Stimulated activated CD8-positive, alpha-beta memory T cell treated with anti-CD3 and anti-CD28 coated beads, Interleukin-4, amount 100 ng/mL, for 1 hour (primary cell): ENCODE data around the gene CHRFAM7A.
"Not testable (repeated sequence)": the region's sequence is repeated elsewhere in the genome, so short reads cannot be mapped to it uniquely, and the experiment has no call there.

Source experiments
- DNase-seq, 2 donors: peaks; one replicate each; pipeline ENCODE4 v3.0.0-alpha.2; 2020; ENCODE audit warnings: low read depth in 2 of 2, low spot score in 1 of 2

CHRFAM7A gene

DNA sequence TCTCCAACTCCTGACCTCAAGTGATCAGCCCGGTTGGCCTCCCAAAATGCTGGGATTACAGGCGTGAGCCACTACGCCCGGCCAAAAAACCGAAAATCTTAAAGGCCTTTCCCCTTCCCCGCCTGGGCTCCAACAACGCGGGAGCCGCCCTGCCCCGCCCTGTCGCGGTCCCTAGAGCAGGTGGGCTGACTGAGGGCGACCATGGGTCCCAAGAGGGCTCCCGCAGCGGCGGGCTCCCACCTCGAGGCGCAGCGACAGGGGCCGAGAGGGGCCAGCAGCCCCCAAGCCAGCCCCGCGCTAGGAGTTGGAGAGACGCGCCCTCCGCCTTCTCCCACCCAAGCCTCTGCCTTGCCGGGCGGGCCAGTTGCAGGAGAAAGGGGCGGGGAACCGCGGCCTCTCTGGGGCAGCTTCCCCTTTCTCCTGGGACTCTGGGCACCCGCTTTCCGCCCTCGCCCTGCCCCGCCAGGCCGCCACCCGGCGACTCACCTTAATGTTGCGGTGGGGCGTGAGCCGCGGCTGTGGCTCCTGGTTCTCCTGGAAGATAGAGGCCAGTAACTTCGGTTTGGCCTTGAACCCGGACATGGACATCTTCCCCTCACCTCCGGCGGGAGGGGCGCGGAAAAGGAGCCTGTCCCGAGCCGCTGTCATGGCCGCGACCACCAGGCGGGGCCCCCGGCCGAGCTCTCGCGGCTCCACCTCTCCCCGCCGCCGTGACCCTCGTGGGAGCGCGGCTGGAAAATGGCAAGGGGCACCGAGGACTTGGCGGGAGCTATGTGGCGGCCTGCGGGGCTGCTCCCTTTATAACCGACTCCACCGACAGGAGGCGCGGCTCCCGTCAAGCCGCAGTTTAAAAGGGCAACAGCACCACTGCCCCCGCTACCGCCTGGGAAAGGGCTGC lies at the start of gene CHRFAM7A:
TSS of gene CHRFAM7A (minus strand) at position 775 of the 898 bp plus-strand sequence. CDS start 10,189 bp downstream, outside the sequence.
- DNase-seq, result not testable (repeated sequence)

GRCh38 chr15:30438348-30438747 lies 45.0 kb upstream of the CHRFAM7A start:
- DNase-seq, result not testable (repeated sequence)

GRCh38 chr15:30435878-30436277 lies 42.5 kb upstream of the CHRFAM7A start:
- DNase-seq, result not testable (repeated sequence)

GRCh38 chr15:30420723-30421122 lies 27.4 kb upstream of the CHRFAM7A start:
- DNase-seq, result not testable (repeated sequence)

GRCh38 chr15:30414160-30414559 lies 20.8 kb upstream of the CHRFAM7A start, which contains the start of gene GOLGA8R:
GOLGA8R (minus strand) TSS chr15:30414260; CDS start chr15:30414162, 98 bp downstream.
- DNase-seq, result not testable (repeated sequence)

DNA sequence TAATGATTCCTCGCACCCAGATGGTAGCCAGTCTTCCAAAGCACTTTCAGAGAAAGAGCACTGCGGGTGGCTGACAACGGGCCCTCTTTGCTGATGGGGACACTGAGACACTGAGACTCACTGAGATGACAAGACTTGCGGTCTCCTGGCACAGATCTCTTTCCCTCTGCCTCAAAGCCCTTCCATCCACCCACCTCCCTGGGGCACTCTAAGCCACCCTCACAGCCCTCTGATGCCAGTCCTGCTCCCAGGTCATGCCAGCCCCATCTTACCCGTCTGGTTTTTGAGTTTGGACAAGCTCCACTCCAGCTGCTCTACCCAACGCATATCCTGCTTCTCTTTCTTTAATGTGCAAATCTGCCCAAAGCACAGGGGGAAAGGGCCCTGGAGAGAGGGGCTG lies 14.3 kb upstream of the CHRFAM7A start:
- not testable (repeated sequence) for DNase-seq

DNA sequence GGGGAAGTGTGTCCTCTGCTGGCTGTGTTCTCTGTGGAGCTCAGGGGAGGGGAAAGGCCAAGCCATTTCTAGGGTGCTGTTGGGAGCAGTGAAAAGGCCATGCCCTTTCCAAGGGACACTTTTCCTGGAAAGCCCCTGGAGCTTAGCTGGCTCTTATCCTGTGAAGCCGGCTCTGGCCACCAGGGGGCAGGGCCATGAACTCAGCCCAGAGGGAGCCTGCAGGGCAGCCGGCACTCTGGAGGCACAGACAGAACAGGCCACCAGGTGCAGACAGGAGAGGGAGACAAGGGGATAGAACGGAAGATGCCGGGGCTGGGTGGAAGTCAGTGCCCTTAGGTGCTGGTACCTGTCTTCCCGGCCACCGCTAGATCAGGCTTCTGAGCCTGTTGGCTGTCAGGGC lies 5.6 kb upstream of the CHRFAM7A start:
- peak; percentile 34 to 35 for DNase-seq

DNA sequence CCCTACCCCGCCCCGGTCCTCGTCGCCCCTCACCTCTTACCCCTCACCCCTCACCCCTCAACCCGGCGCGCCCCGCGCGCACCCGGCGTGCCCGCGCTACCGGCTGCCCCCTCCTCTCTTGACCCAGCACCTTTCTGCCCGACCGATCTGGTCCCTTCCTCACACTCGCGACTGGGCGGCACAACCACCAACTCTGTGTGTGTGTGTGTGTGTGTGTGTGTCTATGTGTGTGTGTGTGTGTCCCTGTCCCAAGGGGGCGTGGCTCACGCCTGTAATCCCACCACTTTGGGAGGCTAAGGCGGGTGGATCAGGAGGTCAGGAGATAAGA lies 288 bp upstream of the CHRFAM7A start:
- not testable (repeated sequence) for DNase-seq

DNA sequence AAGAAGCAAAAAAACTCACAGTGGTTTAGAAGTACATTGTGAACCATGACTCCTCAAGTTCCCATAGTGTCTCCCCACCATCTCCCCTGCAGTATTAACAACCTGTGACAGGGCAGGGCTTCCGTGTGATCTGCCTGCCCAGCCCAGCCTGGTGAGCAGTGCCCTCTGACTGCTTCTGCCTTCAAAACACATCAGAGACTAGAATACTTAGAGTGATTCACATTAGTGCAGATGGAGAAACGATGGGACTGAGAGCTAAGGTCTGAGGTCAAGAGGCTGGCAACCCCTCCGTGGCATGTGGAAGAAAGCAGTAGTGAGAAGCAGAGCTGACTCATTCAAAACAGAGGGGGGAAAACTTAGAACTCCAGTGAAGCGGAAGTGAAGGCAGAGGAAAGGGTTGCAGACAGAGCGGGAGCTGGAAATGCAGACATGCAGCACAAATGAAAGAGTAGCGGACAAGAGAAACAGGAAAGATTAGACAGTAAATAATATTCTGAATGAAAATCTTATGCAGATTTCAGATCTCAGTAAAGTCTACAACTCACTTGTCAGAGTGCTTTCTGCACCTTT lies 6.9 kb downstream of the CHRFAM7A start:
- DNase-seq, result not testable (repeated sequence)

DNA sequence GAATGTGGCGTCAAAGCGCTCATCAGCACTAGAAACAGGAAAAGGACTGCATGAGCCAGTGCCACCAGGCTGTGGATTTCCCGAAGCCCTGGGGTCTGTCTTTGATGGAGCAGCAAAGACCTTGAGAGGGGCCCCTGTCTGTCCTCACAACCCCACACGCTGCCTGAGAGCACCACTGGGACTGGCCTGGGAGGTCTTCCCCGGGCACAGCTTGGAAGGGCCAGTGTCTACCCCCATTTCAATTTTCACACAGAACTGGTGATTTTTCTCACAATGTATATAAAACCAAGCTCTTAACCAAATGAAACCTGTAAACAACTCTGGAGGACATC lies 16.3 kb downstream of the CHRFAM7A start:
- not testable (repeated sequence) for DNase-seq

- not testable (repeated sequence) for DNase-seq
Measured at GRCh38 chr15:30376375-30377081, 16.8 kb downstream of the CHRFAM7A start.

DNA sequence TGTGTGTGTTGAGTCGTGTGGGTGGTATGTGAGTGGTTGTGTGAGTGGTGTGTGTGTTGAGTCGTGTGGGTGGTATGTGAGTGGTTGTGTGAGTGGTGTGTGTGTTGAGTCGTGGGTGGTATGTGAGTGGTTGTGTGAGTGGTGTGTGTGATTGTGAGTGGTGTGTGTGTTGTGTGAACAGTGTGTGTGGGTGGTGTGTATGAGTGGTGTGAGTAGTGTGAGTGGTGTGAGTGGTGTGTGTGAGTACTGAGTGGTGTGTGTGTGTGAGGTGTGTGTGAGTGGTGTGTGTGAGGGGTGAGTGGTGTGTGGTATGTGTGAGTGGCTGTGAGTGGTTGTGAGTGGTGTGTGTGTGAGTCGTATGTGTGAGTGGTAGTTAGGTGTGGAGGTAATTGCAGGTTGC lies 17.5 kb downstream of the CHRFAM7A start:
- not testable (repeated sequence) for DNase-seq

GRCh38 chr15:30374862-30375261 lies 18.5 kb downstream of the CHRFAM7A start:
- DNase-seq, result not testable (repeated sequence)

DNA sequence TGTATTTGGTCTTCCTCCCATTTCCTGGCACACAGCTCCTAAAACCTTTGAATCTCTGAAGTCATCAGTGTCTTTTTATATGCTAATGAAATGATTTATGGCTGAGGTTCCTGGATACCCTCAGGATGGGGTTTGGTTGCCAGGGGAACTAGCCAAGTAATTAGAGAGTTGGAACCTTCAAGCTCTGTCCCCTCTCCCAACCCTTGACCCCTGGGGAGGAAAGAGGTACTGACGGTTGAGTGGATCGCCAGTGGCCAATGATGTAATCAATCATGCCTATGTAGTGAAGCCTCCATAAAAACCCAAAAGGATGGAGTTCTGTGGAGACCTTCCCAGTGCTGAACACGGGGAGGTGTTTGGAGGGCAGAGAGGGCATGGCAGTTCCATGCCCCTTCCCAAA lies 25.1 kb downstream of the CHRFAM7A start:
- not testable (repeated sequence) for DNase-seq

DNA sequence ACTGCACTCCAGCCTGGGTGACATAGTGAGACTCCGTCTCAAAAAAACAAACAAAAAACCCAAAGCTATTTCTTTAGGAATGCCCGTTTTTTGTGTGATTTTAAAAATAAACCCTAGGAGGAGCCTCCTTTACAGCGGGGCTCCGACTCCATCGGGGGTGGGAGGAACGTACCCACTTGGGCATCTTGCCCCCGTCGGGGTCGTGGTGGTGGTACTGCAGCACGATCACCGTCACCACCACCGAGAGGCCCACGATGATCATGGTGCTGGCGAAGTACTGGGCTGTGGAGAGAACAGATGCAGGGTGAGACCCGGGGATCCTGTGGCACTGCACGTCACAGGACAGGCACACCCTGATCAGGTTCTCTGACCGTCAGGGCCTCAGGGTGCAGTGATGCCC lies 26.1 kb downstream of the CHRFAM7A start:
- not testable (repeated sequence) for DNase-seq

GRCh38 chr15:30361404-30361803 lies 31.9 kb downstream of the CHRFAM7A start:
- DNase-seq, result not testable (repeated sequence)

DNA sequence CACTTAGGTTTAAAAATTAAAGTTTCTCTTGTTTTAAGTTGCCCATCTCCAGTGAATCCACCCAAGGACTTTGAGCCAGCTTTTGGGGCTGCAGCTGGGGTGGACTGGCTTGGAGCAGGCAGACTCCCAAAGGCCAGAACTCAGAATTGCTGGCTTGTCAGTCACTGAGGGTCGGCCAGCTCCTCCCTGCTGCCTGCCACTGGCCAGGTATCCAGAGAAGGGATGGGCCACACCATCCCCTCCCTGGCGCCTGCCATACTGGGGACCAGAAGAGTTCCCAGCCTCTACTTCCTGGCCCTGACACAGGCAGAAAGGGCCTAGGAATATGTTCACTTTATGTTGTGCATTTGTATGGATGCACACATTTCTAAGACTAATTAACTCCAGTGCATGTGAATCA lies 32.4 kb downstream of the CHRFAM7A start:
- not testable (repeated sequence) for DNase-seq

GRCh38 chr15:30355043-30355442 lies 38.3 kb downstream of the CHRFAM7A start:
- not testable (repeated sequence) for DNase-seq

GRCh38 chr15:30349803-30350202 lies 43.5 kb downstream of the CHRFAM7A start:
- not testable (repeated sequence) for DNase-seq

GRCh38 chr15:30336584-30336983 lies 56.8 kb downstream of the CHRFAM7A start:
- not testable (repeated sequence) for DNase-seq

- DNase-seq, result not testable (repeated sequence)
Measured at GRCh38 chr15:30334152-30334551, 59.2 kb downstream of the CHRFAM7A start.

GRCh38 chr15:30326145-30326544 lies 67.2 kb downstream of the CHRFAM7A start:
- DNase-seq, result not testable (repeated sequence)
